ENCODE results near the gene TENM3. TPM values are rescaled to one million over a fixed set of nuclear protein-coding genes. Genes with fewer than 3 reads are reported as not detected.
A peak's percentile ranks its signal among the peaks of the same experiment; 100 is the strongest.

The TENM3 gene
- total RNA-seq, 1 donor, result 14.0 TPM

DNA sequence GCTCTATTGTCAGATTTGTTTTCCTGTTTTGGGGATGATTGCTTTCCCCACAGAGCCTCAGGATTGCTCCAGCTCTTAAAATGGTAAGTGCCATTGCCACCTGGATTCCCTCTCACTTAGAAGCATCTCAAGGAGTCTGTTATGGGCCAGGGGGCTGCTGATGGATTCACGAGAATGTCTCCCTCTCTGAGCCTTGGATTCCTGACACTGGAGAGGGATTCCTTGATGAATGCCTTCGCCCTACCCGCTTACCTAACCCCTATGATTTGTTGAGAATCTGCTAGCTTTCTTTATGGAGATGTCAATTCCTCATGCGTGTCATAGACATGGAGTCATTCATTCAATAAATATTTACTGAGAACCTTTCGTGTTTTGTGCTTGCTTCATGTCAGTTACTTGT lies 36.9 kb upstream of the TENM3 start:
- DNase-seq (ENCODE audit: low read depth), result no peak
- no peak for TF ChIP-seq CTCF (IDR thresholded peaks at IDR 0.05; ENCODE audit: insufficient read depth, low read length)
- no peak overlapping the region for H3K4me3 ChIP-seq (ENCODE audit: low read depth, low read length)

DNA sequence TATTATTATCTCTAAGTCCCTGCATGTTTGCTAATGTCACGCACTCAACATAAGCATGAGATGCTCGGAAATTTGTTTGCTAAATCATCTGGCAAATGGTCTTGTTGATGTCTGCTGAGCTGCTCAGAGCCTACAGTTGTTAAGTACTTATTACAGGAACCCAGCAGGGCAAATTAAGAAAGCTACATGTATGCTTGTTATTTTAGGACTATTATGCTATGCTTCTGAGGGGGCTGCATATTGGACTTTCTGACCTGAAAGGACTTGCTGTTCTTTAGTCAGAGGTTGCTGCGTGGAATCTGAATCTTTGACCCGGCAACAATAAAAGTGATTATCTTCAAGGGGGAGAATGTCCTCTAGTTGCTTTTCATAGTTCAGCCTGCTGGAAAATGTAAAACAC lies 36.3 kb upstream of the TENM3 start:
- no peak for DNase-seq (ENCODE audit: low read depth)
- no peak for TF ChIP-seq CTCF (IDR thresholded peaks at IDR 0.05; ENCODE audit: insufficient read depth, low read length)
- H3K4me3 ChIP-seq (ENCODE audit: low read depth, low read length), result no peak overlapping the region

- H3K4me3 ChIP-seq (ENCODE audit: low read depth, low read length), result no peak overlapping the region
- DNase-seq (ENCODE audit: low read depth), result peak; percentile 84
- TF ChIP-seq CTCF (IDR thresholded peaks at IDR 0.05; ENCODE audit: insufficient read depth, low read length), result no peak
Observed at GRCh38 chr4:182207830-182208396, 35.3 kb upstream of the TENM3 start.

- DNase-seq (ENCODE audit: low read depth), result no peak
- no peak for TF ChIP-seq CTCF (IDR thresholded peaks at IDR 0.05; ENCODE audit: insufficient read depth, low read length)
- no peak overlapping the region for H3K4me3 ChIP-seq (ENCODE audit: low read depth, low read length)
Observed at GRCh38 chr4:182208526-182209050, 34.6 kb upstream of the TENM3 start.

DNA sequence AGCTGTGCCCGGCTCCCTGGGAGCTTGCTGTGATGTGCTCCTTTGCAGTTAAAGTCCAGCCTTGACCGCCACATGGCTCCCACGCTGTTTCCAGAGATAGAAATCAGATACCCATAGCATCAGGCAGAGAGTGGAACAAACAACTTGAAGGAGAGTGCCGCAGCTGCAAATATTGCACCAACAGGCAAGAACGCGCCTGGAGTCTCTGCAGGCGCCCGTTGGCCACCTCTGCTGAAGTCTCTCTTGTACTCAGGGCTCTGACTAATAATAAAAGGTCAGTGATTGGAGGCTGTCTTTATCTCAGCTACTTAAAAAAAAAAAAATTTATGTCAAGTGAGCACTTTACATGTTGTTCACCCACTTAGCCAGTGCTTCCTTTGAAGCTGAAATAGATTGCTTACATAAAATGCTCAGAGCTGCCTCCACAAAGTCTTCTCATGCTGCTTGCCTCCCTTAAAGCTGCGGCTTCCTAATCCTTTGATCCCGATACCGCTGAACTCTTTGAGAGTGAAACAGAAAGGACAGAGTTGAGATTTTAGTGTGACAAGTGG lies 30.9 kb upstream of the TENM3 start:
- no peak for TF ChIP-seq CTCF (IDR thresholded peaks at IDR 0.05; ENCODE audit: insufficient read depth, low read length)
- H3K4me3 ChIP-seq (ENCODE audit: low read depth, low read length), result no peak overlapping the region
- DNase-seq (ENCODE audit: low read depth), result no peak

- DNase-seq (ENCODE audit: low read depth), result peak; percentile 38
- H3K4me3 ChIP-seq (ENCODE audit: low read depth, low read length), result no peak overlapping the region
- no peak for TF ChIP-seq CTCF (IDR thresholded peaks at IDR 0.05; ENCODE audit: insufficient read depth, low read length)
Observed at GRCh38 chr4:182213004-182213403, 30.2 kb upstream of the TENM3 start.

- DNase-seq (ENCODE audit: low read depth), result no peak
- H3K4me3 ChIP-seq (ENCODE audit: low read depth, low read length), result no peak overlapping the region
- no peak for TF ChIP-seq CTCF (IDR thresholded peaks at IDR 0.05; ENCODE audit: insufficient read depth, low read length)
Observed at GRCh38 chr4:182215148-182215547, 28.1 kb upstream of the TENM3 start.

Data from fibroblast of the aortic adventitia (primary cell).